LHCN-M2 (cell line): ENCODE data around the gene C2CD5. TPM values are rescaled to one million over a fixed set of nuclear protein-coding genes. Genes with fewer than 3 reads are reported as not detected.
"Not testable (repeated sequence)": the region's sequence is repeated elsewhere in the genome, so short reads cannot be mapped to it uniquely, and the experiment has no call there.

Experiments used
- DNase-seq: peaks from one replicate; pipeline ENCODE4 v3.0.0-alpha.2; 2012; ENCODE audit warnings: low read depth
- polyA plus RNA-seq: library from polyadenylated mRNA; unstranded; fragments of >200 nt; gene quantifications from one replicate; pipeline ENCODE4 v1.2.1, GENCODE V29; 2012; ENCODE audit warnings: missing spikeins
- total RNA-seq: library from RNA; depleted of rRNA; stranded (reverse); fragments of >200 nt; gene quantifications from 2 replicates; pipeline ENCODE4 v1.2.3, GENCODE V29; 2014; rRNA removed

The C2CD5 gene, protein sequence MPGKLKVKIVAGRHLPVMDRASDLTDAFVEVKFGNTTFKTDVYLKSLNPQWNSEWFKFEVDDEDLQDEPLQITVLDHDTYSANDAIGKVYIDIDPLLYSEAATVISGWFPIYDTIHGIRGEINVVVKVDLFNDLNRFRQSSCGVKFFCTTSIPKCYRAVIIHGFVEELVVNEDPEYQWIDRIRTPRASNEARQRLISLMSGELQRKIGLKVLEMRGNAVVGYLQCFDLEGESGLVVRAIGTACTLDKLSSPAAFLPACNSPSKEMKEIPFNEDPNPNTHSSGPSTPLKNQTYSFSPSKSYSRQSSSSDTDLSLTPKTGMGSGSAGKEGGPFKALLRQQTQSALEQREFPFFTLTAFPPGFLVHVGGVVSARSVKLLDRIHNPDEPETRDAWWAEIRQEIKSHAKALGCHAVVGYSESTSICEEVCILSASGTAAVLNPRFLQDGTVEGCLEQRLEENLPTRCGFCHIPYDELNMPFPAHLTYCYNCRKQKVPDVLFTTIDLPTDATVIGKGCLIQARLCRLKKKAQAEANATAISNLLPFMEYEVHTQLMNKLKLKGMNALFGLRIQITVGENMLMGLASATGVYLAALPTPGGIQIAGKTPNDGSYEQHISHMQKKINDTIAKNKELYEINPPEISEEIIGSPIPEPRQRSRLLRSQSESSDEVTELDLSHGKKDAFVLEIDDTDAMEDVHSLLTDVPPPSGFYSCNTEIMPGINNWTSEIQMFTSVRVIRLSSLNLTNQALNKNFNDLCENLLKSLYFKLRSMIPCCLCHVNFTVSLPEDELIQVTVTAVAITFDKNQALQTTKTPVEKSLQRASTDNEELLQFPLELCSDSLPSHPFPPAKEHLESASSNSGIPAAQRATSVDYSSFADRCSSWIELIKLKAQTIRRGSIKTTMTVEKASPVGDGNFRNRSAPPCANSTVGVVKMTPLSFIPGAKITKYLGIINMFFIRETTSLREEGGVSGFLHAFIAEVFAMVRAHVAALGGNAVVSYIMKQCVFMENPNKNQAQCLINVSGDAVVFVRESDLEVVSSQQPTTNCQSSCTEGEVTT
- 12.2 and 14.9 TPM in 2 replicates for total RNA-seq
- 5.1 TPM for polyA plus RNA-seq

DNA sequence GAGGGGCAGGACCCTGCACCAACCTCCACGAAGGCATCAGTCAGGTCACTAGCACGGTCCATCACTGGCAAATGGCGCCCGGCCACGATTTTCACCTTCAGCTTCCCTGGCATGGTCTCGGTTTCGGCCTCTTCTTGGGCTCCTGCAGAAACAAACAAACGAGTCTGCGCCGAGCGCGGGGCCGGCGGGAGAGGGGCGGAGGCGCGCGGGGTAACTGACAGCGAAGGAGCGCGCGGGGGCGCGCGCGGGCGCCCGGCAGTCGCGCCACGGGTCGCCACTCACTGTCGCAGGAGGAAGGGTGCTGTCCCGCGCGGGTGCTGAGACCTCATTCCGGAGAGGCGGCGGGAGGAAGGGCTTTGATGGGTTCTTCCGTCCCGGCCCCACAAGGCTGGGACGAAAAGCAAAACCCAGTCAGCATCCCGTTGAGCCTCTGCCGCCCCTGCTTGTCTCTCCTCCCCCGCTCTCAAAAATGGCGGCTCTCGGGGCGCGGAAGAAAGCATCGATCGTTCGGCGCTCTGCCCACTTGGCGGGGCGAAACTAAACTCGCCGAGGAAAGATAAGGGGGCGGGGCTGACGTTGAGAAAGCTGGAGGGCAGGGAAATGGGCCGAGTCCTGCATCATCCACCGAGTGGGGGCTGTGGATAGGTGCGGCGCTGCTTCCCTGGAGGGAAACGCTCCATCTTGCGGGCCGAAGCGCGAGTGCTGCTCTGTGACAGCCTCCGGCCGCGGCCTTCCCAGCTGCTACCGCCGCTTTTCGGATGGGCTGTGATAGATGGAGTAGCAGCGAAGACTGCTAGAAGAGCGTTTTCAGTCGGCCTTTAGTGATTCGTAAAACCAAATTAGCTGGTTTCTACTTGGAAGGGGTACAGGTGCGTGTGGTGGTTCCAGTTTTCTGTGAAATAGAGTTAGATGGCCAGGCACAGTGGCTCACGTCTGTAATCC lies at the start of gene C2CD5:
C2CD5 (minus strand) TSS at position 505 of the 942 bp plus-strand sequence; CDS start at position 113, 392 bp downstream.
- peak; percentile 97 for DNase-seq

DNA sequence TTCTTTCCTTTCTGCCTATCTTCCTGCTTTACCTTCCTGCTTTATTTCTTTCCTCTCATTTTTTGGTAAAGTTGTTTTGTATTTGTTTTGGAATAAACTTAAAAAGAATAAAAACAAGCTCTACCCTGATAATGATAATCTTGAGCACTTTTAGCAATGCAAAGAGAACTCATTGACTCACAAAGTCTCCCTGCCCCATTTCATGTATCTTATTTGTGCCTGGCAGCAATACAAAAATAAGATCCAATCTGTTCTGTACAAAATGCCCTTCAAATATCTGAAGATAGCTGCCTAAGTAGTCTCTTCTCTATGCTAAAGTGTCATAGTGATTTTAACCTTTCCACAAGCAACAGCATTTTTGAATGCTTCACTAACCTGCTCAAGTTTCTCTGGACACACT lies 49.5 kb upstream of the C2CD5 start:
- DNase-seq, result no peak

DNA sequence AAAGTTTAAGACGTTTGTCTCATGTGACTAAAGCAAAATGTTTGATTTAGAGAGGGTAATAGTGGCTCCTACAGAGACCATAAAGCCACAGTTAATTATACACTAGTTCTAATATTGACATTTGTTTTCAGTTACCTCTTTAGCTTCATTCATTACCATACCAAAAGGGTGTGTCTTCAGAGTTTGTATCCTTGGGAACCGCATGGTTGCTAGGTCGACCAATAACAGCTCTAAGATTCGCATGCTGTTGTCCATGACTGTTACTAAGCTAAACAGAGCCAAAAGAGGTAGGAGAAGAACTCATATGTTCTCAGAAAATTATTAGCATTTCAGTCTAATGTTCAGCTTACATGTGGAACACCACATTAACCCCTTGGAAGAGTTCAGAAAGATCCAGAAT lies 44.5 kb upstream of the C2CD5 start:
- no peak for DNase-seq

- no peak for DNase-seq
Observed at GRCh38 chr12:22578328-22578727, 34.0 kb upstream of the C2CD5 start.

DNA sequence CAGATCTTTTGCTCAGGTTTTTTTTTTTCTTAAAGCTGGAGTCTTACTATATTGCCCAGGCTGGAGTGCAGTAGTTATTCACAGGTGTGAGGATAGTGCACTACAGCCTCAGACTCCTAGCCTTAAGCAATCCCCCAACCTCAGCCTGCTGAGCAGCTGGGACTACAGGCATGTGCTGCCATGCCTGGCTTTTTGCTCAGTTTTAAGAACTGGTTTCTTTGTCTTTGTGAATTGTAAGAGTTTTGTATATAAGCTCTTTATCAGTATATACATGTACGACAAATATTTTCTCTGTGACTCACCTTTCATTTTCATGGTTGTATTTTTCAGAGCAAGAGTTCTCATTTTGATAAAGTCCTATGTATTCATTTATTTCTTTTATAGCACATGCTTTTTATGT lies 33.3 kb upstream of the C2CD5 start:
- DNase-seq, result no peak

- DNase-seq, result no peak
Observed at GRCh38 chr12:22576473-22576872, 32.1 kb upstream of the C2CD5 start.

DNA sequence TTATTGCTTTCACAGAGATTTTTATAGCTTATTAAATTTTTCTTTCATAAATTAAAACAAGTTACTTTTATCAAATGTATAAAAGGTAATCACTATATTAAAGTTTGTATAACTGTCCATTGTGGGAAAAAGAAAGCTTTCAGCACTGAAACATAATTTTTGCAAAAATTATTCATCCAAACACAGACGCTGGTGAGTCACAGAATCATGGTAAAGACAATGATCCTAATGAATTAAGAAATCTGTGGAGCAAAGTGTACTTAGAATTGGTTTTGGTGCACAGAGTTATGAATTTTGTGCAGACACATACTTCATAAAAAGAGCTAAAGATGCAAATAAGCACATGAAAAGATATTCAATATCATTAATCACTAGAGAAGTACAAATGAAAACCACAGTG lies 31.7 kb upstream of the C2CD5 start:
- DNase-seq, result no peak

GRCh38 chr12:22574921-22575320 lies 30.6 kb upstream of the C2CD5 start:
- no peak for DNase-seq

DNA sequence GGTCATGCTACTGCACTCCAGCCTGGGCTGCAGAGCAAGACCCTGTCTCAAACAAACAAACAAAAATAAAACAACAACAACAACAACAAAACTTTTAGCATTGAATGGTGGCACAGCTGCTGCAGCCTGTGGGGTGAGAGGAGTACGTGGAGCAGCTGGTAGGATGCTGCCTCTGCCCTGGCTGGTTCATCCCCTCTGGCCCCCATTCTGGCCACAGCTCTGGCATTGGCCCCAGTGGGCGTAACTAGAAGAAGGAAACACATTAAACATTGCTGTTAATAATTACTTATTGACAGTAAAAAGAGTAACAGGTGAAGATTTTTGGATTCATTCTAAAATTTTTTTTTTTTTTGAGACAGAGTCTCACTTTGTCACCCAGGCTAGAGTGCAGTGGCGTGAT lies 28.8 kb upstream of the C2CD5 start:
- no peak for DNase-seq

DNA sequence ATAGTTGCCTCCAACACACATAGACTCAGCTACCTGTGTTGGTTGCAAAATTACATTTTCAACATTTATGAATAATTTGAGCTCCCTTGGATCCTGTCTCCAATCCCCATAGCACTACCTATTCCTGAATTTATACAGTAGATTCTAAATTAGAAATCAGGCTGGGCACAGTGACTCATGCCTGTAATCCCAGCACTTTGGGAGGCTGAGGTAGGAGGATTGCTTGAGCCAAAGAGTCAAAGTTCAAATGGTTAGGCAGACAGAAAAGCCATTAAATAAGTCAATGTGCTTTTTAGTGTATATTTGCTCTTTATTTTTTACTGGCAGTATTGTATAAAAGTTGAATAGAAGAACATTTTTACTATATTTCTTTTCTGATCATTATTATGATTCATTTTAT lies 24.9 kb upstream of the C2CD5 start:
- no peak for DNase-seq

DNA sequence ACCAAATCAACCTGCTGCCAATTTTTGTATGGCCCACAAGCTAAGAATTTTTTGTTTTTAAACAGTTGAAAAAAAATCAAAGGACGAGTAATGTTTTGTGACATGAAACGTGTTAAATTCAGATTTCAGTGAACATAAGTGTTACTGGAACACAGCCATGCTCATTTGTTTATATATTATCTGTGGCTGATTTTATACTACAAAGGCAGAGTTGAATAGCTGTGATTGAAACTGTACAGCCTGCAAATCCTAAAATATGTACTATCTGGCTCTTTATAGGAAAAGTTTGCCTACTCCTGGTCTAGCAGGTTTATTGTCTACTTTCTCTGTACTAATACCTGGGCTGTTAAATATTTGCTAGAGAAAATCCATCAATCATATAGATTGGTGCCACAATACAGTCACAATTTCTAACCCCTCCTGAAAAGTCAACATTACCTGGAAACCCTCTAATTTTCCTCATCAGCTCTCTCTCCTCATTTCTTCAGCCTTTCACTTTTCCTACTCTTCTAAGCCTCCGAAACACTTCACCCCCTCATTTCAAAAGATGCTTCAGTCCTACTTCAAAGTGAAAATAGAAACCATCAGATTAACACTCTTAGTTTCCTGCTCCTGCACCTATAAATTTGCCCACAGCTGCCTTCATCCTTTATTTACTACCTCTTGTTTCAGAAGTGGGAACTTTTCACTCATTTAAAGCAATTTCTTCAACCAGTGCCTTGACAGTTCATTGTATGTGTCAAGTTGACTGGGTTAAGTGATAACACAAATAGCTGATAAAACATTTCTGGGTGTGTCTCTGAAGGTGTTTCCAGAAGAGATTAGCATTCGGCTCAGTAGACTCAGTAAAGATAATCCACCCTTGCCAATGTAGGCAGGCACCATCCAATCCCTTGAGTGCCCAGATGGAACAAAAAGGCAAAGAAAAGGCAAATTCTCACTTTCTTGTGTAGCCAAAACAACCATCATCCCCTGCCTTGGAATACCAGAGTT lies 18.0 kb upstream of the C2CD5 start:
- no peak for DNase-seq

DNA sequence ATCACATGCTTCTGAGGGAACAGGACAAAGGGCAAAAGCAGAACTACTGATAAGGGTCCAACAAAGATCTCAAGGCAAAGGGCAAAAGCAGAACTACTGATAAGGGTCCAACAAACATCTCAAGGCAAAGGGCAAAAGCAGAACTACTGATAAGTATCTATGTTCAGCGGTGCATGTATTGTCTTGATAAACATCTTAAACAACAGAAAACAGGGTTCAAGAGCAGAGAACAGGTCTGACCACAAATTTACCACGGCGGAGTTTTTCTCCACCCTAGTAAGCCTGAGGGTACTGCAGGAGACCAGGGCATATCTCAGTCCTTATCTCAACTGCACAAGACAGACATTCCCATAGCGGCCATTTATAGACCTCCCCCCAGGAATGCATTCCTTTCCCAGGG lies 10.4 kb upstream of the C2CD5 start:
- DNase-seq, result not testable (repeated sequence)

DNA sequence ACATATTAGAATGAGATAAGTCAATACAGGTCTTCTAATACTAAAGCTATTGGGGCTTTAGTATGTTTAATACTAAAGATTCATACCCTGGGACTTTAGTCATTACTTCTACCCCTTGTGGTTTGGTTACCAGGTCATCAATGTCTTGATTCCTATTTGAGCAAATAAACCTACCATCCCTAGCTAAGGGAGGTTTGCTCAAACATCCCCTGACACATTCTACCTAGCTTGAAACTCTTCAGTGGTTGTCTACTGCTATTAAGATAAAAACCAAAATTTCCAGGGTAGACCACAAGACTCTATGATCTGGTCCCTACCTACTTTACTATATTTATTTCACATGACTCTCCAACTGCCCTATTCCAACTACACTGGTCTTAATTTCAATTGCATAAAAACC lies 7.3 kb upstream of the C2CD5 start:
- DNase-seq, result no peak

DNA sequence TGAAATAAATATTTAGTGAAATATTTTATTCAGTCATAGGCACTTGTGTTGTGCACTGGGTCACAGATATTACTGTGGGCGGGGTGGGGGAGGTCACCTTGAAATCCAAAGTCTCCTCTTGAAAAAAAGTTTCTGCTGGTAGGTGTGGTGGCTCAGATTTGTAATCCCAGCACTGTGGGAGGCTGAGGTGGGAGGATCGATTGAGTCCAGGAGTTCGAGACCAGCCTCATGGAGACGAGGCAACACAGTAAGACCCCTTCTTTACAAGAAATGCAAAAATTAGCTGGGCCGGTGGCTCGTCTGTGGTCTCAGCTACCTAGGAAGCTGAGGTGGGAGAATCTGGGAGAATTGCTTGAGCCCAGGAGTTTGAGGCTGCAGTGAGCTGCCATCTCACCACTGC lies 913 bp upstream of the C2CD5 start:
- no peak for DNase-seq

GRCh38 chr12:22543246-22544037 lies 900 bp downstream of the C2CD5 start:
- peak; percentile 50 for DNase-seq

DNA sequence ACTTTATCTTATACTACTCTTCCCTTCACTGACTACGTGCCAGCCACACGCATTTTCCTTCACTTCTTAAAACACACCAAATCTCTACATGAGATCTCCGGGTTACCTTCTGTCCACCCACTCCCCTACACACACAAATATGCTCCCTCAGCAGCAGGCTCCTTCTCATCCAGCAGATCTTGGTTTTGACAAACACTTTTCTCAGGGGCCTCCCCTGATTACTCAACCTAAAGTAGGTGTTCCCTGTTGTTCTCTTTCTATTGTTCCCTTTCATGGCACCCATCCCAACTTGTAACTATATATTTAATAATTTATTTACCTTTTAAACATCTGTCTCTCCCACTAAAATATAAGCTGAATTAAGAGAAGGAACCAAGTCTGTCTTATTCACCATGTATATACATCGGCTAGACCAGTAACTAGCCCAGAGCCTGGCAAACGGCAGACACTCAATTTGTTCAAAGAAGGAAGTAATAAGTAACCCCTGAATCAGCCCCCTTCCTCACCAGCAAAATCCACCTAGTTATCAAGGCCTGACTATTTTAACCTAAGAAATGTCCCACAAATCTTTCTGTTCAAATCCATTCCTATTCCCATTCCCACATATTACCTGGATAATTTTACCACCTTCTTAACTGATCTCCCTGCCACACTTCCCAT lies 2.7 kb downstream of the C2CD5 start:
- no peak for DNase-seq

DNA sequence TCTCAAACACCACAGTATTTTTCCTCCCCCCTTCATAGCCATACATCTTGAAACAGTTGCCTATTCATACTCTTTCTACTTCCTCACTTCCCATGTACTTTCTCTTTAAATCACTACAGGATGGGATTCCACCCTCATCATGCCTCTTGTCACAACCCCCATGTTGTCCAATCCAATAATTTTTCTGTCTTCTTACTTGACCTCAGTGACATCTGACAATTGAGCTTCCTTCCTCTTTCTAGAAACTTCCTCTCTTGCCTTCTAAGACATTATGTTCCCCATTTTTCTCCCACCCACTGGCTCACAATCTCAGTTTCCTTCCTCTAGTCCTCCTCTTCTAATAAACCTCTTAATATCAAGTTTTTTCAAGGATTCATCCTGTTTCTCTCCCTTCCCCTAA lies 5.3 kb downstream of the C2CD5 start:
- DNase-seq, result no peak

- DNase-seq, result no peak
Observed at GRCh38 chr12:22538311-22538710, 6.0 kb downstream of the C2CD5 start.
